Activated CD4-positive, alpha-beta T cell treated with anti-CD3 and anti-CD28 coated beads for 1 hour (primary cell): ENCODE measurements around the gene ALDH4A1.
"Not testable (repeated sequence)": the region's sequence is repeated elsewhere in the genome, so short reads cannot be mapped to it uniquely, and the experiment has no call there.

ENCODE experiments used
- DNase-seq: peaks from one replicate; pipeline ENCODE4 v3.0.0-alpha.2; 2020

The ALDH4A1 gene

GRCh38 chr1:18875796-18876128, 26.6 kb downstream of the ALDH4A1 start:
- no peak for DNase-seq

- peak; percentile 46 for DNase-seq
Measured at GRCh38 chr1:18875107-18875795, 27.1 kb downstream of the ALDH4A1 start.

- DNase-seq = no peak
Measured at GRCh38 chr1:18874600-18874999, 27.8 kb downstream of the ALDH4A1 start.

GRCh38 chr1:18874036-18874435, 28.3 kb downstream of the ALDH4A1 start:
- DNase-seq = no peak

- DNase-seq = no peak
Measured at GRCh38 chr1:18872071-18872611, 30.2 kb downstream of the ALDH4A1 start.

- no peak for DNase-seq
Measured at GRCh38 chr1:18871401-18872070, 30.8 kb downstream of the ALDH4A1 start.

GRCh38 chr1:18870957-18871356, 31.4 kb downstream of the ALDH4A1 start:
- no peak for DNase-seq

GRCh38 chr1:18870595-18870865, 31.8 kb downstream of the ALDH4A1 start:
- DNase-seq = not testable (repeated sequence)

GRCh38 chr1:18869847-18870594, 32.3 kb downstream of the ALDH4A1 start:
- DNase-seq = no peak

- no peak for DNase-seq
Measured at GRCh38 chr1:18868801-18869424, 33.4 kb downstream of the ALDH4A1 start.

GRCh38 chr1:18868354-18868753, 34.0 kb downstream of the ALDH4A1 start:
- DNase-seq = no peak

- no peak for DNase-seq
Measured at GRCh38 chr1:18866846-18867245, 35.5 kb downstream of the ALDH4A1 start.

GRCh38 chr1:18866314-18866713, 36.0 kb downstream of the ALDH4A1 start:
- DNase-seq = no peak

- DNase-seq = no peak
Measured at GRCh38 chr1:18865176-18865575, 37.2 kb downstream of the ALDH4A1 start.

- DNase-seq = no peak
Measured at GRCh38 chr1:18861590-18861989, 40.8 kb downstream of the ALDH4A1 start.

GRCh38 chr1:18861082-18861481, 41.3 kb downstream of the ALDH4A1 start:
- DNase-seq = no peak

- no peak for DNase-seq
Measured at GRCh38 chr1:18859560-18859959, 42.8 kb downstream of the ALDH4A1 start, which contains the start of gene TAS1R2. Gene TAS1R2, minus strand, starts transcription at chr1:18859660. Its CDS starts 0 bp downstream, at chr1:18859660.

GRCh38 chr1:18858070-18858688, 44.2 kb downstream of the ALDH4A1 start:
- no peak for DNase-seq

- no peak for DNase-seq
Measured at GRCh38 chr1:18856435-18856834, 45.9 kb downstream of the ALDH4A1 start.

- DNase-seq = no peak
Measured at GRCh38 chr1:18855573-18855972, 46.8 kb downstream of the ALDH4A1 start.

- DNase-seq = no peak
Measured at GRCh38 chr1:18854331-18855025, 47.9 kb downstream of the ALDH4A1 start.

- DNase-seq = no peak
Measured at GRCh38 chr1:18852501-18852900, 49.9 kb downstream of the ALDH4A1 start.
